GM21381 (cell line): ENCODE results near the gene POR.
A peak's percentile ranks its signal among the peaks of the same experiment; 100 is the strongest.

Experiments used
- ATAC-seq: cut with Tn5 transposase; IDR thresholded peaks from one replicate; pipeline ENCODE4 v1.9.1; 2021; ENCODE audit warnings: mild to moderate bottlenecking, moderate library complexity; ENCODE audit not compliant: unreplicated experiment

POR gene

DNA sequence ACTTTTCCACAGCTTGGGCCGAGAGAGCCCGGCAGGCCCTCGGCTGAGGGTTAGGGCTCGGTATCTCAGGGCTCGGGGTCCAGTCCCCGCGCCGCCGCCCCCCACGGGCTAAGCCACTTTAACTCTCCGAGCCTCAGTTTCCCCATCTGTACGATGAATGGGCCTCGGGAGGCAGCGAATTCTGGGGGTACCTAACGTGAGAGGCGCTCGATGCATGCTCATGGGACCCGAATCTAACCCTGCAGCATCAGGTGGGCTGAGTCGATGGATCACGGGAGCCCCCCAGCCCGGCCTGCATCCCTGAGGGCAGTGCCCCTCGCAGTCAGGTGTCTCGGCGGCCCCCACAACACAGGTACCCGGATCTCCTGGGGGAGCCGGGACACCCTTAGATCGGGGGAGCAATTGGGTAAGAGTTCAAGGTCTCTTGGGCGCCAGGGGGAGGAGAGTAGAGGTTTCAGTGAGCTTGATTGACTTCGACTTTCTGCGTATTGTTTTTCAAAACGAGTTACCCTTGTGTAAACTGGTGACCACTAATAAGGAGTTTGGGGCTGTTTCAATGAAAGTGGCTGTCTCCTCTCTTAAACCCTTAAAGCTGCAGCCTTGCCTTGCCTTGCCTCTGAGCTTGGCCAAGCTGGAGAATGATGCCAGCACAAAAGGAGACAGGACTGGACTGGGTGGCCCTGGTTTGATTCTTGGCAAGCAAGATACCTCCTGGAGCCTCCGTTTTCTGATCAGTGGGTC lies 631 bp downstream of the POR start:
- ATAC-seq = peak; percentile 4

- no peak for ATAC-seq
Measured at GRCh38 chr7:75916259-75916658, 1.3 kb downstream of the POR start.

- no peak for ATAC-seq
Measured at GRCh38 chr7:75916685-75917634, 2.0 kb downstream of the POR start.

DNA sequence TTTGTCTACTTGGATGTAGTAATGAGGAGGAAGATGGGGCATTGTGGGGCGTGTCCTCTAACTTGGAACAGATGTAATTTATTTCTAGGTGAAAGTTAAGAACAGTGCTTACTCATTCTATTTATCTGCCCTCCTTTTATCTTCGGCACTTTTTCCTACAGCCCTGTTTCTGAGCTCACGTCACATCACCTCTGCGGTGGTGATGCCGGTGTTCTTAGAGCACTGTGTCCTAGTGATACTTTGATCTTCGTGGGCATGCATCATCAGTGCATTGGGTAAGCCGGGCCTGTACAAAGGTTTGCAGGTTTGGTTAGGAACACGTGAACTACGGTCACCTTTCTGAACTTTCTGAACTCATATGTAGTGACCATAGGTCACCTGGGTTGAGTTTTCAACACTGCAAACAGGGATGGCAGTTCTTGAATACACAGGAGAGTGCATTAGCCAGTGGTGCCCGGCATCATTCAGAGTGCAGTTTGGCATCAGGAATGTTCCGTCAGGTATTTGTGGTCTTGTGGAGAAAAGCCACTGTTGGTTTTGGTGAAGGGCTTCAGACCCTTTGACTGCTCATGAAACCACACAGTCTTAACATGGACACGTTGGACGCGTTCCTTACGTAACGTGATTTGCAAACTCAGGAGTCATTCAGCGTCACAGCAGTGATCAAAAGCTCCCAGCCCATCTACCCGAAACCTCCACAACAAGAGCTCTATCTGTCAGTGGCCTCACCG lies 5.6 kb downstream of the POR start:
- ATAC-seq = no peak

DNA sequence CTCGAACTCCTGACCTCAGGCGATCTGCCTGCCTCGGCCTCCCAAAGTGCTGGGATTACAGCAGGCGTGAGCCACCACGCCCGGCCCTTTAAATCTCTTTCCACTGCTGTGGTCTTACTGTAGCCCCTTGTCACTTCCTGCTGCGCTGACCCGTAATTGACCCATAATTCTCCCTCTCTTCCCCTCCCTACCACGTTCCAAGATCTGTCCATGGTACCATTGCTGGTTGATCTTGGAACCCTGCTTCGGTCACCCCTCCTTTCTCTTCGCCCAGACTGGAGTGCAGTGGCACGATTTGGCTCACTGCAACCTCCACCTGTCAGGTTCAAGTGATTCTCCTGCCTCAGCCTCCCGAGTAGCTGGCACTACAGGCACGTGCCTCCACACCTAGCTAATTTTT lies 6.5 kb downstream of the POR start:
- no peak for ATAC-seq

DNA sequence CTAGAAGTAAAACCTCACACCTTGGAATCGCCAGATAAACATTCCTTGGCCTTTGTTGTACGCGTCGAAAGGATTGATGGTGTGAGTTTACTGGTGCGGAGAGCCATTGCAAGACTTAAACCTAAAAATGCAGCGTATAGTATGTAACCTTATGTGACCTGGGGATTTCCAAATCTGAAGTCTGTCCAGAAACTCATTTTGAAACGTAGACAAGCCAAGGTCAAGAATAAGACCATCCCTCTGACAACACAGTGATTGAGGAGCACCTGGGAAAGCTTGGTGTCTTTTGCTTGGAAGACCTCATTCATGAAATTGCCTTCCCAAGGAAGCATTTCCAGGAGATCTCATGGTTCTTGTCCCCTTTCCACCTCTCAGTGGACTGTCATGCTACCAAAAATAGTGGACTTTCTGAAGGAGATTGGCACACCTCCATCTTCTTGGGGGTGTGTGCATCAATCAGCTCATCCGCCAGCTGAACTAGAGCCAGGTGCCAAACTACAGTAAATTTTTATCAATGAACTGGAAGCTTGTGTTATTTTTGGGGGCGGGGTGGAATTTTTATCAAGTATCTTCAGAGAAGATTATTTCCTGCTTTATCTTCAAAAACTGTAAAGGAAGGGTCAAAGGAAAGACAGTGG lies 8.1 kb downstream of the POR start:
- no peak for ATAC-seq

DNA sequence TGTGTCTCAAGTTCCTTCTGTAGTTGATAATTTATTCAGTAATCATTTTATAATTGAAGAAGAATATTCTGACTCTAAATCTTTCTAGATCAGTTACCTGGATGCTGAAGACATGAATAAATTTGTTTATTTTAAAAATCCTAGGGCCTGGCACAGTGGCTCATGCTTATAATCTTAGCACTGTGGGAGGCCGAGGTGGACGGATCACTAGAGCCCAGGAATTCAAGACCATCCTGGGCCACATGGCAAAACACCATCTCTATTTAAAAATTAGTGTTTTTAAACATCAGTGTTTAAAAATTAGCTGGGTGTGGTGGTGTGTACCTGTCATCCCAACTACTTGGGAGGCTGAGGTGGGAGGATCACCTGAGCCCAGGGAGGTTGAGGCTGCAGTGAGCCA lies 9.3 kb downstream of the POR start:
- ATAC-seq = no peak

DNA sequence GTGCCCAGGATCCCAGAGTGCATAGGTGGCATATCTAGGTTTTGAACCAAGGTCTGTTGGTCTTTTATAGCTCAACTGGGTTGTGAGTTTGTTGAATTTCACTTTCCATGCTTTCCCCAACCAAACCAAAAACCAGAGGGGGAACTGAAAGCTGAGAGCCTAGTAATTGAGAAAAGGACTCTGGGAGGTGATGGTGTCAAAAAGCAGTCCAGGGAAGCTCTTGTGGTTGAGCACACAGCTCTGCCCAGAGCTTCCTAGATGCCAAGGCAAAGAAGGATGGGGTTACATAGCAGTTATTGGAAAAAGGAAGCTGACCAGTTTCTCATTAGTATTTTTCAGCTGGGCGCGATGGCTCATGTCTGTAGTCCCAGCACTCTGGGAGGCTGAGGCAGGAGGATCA lies 9.9 kb downstream of the POR start:
- no peak for ATAC-seq

DNA sequence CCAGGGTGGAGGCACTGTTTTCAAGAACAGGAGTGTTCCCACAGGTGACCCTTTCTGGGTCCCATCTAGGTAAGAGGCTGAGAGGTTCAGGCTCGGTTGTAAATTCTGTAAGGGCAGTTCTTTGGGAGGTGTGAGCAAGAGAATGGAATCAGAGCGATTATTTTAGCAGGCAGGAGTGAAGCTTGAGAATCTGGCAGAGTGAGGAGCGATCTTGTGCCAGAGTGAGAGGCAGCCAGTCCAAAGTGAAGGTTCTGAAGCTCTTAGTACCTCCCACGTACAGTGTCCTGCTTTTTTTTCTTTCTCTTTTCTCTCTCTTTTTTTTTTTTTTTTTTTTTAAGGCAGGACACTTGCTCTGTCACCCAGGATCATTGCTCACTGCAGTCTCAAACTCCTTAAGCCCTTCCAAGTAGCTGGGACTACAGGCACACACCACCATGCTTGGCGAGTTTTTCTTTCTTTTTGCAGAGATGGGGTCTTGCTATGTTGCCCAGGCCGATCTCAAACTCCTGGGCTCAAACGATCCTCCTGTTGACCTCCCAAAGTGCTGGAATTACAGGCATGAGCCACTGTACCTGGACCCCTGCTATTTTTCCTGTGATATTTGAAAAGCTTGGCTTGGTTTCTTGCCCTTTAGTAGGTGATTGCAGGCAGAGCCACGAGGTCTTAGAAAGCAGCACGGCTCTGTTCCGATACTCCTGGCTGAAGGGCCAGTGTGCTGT lies 10.9 kb downstream of the POR start:
- no peak for ATAC-seq

DNA sequence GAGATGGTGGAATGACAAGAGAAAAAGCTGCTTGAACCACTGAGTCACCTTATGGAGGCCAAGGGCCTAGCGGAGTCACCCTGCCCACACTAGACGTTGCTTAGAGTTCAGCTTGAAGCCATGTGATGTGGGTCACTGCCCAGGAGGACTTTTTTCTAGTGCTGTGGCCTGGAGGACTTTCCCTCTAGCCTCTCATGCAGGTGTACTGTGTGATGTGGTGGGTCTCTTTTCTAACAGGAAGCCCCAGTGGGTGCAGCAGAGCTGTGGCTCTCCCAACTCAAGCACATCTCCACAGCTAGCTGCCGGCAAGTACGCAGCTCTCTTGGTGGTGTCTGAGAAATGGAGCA lies 13.6 kb downstream of the POR start:
- peak; percentile 60 for ATAC-seq

GRCh38 chr7:75931680-75932079 lies 16.7 kb downstream of the POR start:
- ATAC-seq = no peak

DNA sequence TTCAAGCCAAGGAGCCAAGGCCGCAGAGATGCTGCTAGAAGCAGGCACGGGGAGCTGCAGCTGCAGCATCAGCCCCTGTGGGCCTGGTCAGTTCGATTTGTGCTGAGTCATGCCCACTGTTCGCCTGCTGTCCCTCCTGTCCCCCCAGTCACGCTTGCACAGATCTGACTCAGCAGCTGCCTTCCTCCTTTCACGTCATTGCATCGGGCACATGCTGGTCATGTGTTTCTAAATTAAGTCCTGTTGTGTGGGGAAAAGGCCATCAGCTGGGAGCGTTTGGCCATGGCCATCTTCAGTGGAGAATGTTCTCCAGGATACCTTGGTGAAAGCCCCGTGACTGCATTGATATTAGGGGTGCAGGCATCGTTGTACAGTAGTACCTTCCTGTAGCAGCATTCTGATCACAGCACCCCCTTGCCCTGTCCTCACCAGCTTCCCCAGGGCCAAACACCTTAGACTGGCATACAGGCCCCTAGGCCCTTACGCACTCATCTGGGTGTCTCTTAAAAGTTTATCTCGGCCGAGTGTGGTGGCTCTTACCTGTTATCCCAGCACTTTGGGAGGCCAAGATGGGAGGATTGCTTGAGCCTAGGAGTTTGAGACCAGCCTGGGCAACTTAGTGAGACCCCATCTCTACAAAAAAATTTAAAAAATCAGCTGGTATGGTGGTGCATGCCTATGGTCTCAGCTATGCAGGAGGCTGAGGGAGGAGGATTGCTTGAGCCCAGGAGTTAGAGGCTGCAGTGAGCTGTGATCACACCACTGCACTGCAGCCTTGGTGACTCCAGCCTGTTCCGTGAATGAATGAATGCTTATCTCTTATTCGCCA lies 23.2 kb downstream of the POR start:
- no peak for ATAC-seq

DNA sequence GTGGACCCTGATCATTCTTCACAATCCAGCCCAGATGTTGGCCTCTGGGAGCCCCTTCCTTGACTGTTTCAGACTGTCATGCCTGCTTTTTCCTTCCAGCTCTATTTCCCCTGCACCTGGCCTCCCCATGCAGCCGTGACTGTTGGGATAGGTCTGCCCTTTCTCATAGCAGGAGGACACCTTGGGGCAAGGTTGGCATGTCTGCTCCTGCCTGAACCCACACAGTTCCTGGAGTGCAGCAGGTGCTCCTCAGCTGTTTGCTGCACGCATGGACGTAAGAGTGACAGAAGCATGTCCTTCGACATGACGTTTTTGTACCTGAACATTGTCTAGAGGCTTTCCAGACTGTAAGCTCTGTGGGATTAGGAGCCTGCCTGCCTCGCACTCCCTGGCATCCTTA lies 24.0 kb downstream of the POR start:
- no peak for ATAC-seq

DNA sequence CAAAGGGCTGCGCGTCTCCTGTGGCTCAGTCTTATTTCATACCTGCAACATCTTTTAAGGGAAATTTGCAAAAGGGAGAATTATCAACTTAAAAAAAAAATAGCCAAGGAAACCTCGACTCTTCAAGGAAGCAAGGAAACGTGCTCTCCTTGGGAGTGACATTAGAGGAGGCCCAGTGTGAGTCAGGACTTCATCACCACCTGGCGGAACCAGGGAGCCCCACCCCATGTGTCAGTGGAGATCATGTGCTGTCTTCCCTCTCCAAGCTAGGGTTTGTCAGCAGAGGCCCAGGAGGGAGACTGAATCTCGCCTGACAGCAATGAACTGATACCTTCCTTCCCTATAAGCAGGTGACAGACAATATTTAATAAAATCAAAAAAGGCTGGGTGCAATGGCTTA lies 28.9 kb downstream of the POR start:
- ATAC-seq = no peak

- ATAC-seq = no peak
Measured at GRCh38 chr7:75944507-75944906, 29.6 kb downstream of the POR start.

DNA sequence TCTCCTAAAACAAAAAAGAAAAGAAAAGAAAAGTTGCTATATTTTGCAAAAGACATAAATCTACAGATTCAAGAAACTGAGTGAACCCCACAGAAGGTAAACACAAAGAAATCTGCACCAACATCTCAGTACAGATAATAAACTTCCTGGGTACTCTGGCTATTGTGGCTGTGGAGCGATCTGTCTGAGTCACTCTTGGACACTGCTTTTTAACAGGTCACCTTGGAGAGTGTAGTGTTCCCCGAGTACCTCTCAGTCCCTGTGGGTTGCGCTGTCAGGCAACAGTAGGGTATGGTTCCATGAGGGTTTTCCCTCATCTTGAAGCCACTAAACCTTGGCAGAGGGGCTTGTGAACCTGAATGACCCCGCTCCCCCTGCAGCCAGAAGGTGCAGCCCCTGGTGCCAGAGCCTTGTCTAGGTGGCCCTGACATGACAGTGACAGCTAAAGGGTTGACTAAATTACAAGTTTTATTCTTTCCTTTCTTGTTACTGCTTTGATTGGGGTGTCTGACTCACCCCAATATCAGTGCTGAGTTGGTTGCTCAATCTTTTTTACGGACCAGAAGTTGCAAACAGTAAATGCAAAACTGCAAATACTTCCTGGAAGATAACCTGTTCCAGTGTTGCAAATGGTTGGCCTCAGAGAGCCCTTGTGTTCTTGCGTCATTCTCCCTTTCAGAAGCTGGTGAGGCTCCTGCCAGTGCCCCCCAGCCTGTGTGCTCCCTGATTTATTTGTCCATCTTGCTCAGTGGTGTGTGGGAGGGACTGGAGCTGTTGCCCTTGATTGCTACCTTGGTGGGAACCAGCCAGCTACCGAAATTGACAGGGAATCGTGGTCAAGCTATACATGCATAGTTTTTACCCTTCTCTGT lies 30.6 kb downstream of the POR start:
- ATAC-seq = no peak

DNA sequence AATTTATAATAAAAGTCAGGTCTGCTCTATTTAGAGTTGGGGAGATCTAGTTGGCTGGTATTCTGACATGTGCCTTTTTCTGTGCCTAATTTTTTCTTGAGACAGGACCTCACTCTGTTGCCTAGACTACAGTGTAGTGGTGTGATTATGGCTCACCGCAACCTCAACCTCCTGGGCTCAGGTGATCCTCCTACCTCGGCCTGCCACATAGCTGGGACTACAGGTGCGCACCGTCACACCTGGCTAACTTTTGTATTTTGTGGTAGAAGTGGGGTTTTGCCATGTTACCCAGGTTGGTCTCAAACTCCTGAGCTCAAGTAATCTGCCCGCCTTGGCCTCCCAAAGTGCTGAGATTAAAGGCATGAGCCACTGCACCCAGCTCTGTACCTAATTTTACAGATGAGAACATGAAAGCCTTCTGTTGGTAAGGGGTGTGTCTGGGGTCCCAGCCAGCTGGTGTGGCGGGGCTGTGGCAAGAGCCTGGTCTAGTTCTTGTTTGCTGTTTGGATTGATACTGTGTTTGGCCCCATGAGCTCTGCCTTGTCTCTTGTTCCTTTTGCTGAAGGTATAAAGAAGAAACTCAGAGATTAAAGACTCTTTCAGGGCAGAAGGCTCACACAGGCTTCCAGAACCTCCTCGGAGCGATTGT lies 31.4 kb downstream of the POR start:
- ATAC-seq = no peak

DNA sequence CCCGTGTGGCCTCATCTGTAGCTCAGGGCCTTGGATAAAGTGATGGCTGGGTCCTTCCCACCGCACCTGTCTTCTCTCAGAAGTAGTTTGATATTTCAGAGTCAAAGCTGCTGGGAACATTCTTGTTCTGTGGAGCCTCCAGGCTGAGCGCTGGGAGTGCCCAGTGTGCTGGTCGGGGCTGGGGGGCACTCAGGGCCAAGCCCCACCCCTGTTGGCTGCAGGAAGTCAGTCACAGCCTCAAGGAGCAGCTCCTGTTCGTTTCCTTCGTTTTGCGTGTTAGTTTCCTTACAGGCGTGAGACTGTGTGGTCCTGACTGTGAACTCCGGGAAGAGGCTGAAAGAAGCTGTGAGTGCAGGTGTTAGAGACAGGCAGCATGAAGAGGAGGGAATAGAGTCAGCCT lies 33.2 kb downstream of the POR start:
- no peak for ATAC-seq
